ENCODE results near the gene TRIM68. TPM values are rescaled to one million over a fixed set of nuclear protein-coding genes. Genes with fewer than 3 reads are reported as not detected.
A peak's percentile ranks its signal among the peaks of the same experiment; 100 is the strongest.

The TRIM68 gene
- total RNA-seq, 1 donor = 12.1 TPM

DNA sequence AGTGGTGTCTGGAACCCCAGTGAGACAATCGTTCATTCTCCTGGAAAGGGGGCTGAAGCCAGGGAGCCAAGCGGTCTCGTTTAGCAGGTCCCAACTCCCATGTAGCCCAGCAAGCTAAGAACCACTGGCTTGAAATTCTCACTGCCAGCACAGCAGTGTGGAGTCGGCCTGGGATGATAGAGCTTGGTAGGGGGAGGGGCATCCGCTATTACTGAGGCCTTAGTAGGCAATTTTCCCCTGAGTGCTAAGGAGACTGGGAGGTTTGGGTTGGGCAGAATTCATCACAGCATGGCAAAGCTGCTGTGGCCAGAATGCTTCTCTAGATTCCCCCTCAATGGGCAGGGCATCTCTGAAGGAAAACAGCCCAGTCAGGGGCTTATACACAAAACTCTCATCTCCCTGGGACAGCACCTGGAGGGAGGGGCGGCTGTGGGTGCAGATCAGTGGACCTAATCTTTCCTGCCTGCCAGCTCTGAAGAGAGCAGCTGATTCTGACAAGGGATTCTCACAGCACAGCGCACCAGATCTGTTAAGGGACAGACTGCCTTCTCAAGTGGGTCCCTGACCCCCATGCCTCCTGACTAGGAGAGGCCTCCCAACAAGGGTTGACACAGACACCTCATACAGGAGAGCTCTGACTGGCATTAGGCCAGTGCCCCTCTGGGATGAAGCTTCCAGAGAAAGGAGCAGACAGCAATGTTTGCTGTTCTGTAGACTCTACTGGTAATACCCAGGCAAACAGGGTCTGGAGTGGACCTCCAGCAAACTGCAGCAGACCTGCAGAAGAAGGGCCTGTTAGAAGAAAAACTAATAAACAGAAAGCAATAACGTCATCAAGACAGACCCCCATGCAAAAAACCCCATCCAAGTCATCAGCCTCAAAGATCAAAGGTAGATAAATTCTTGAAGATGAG, 48.2 kb downstream of the TRIM68 start:
- no peak overlapping the region for H3K4me3 ChIP-seq (ENCODE audit: low read depth, low read length)
- no peak for TF ChIP-seq CTCF (IDR thresholded peaks at IDR 0.05; ENCODE audit: insufficient read depth, low read depth, low read length)
- DNase-seq (ENCODE audit: low read depth) = no peak

DNA sequence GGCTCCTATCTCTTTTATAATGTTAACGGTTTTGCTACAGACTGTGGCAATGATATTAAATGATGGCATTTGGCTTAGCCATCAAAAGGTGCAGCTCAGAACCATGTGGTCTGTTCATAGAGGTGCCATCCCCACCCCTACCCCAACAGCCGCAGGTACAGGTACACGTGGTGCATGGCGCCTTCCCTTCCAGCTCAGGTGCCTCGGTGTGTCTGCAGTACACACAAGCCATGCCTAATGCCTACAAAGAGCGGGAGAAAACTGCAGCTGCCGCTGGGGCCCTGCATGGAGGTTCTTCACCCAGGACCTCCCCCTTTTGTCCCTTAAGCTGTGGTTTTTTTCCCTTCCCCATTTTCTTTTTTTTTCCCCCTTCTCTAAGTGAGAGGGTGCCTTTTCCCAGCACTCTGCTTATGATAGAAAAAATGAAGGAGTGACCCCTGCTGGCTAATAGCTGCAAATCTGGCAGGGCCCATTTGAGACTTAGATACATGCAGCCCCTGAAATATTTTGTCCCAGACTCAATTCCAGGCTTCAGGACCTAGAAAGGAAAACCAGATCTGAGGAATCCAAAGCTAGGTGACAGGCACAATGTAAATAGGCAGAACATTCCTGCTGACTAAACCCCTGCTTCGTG, 56.6 kb downstream of the TRIM68 start:
- TF ChIP-seq CTCF (IDR thresholded peaks at IDR 0.05; ENCODE audit: insufficient read depth, low read depth, low read length) = peak; percentile 18
- no peak overlapping the region for H3K4me3 ChIP-seq (ENCODE audit: low read depth, low read length)
- DNase-seq (ENCODE audit: low read depth) = peak; percentile 3

Other genes with a start within 250 kb of the TRIM68 start
- gene OR52B4, start 239.8 kb downstream of the TRIM68 start, total RNA-seq = not detected in 2 replicates
- 11.0 and 20.3 TPM in 2 replicates for gene TRIM21, start 214.5 kb downstream of the TRIM68 start, total RNA-seq
- gene OR52K2, start 158.9 kb downstream of the TRIM68 start, total RNA-seq = not detected in 2 replicates
- not detected in 2 replicates for gene OR52K1, start 125.6 kb downstream of the TRIM68 start, total RNA-seq
- not detected in 2 replicates for gene OR52M1, start 63.0 kb downstream of the TRIM68 start, total RNA-seq
- gene OR52I2, start 26.5 kb downstream of the TRIM68 start, total RNA-seq = not detected in 2 replicates
- under 0.01 TPM in 1 of 2 replicates, not detected in the other for gene OR52I1, start 14.2 kb downstream of the TRIM68 start, total RNA-seq
- not detected in 2 replicates for gene OR51D1, start 29.2 kb upstream of the TRIM68 start, total RNA-seq
- not detected in 2 replicates for gene OR51E1, start 35.8 kb upstream of the TRIM68 start, total RNA-seq
- 0.43 and 1.9 TPM in 2 replicates for gene OR51E2, start 89.6 kb upstream of the TRIM68 start, total RNA-seq
- gene MMP26, start 96.6 kb upstream of the TRIM68 start, total RNA-seq = not detected in 2 replicates
- gene OR51F1, start 161.7 kb upstream of the TRIM68 start, total RNA-seq = not detected in 2 replicates
- gene OR52R1, start 196.1 kb upstream of the TRIM68 start, total RNA-seq = not detected in 2 replicates
- gene OR51F2, start 213.1 kb upstream of the TRIM68 start, total RNA-seq = not detected in 2 replicates
- not detected in 2 replicates for gene OR51S1, start 241.0 kb upstream of the TRIM68 start, total RNA-seq

Measured in fibroblast of villous mesenchyme (primary cell).